PFSK-1 (cell line): ENCODE measurements around the gene CBY2.

ENCODE experiments used
- POLR2AphosphoS5 ChIP-seq: IDR thresholded peaks from 2 replicates; pipeline ENCODE4 v1.6.1; 2012; ENCODE audit warnings: low read depth, mild to moderate bottlenecking, control low read depth, low read length, moderate library complexity
- TAF1 ChIP-seq: IDR thresholded peaks from 2 replicates; pipeline ENCODE4 v1.6.1; 2012; ENCODE audit warnings: low read length, control low read depth, borderline replicate concordance; ENCODE audit not compliant: insufficient read depth

- TF ChIP-seq POLR2AphosphoS5, result no peak
- no peak for TF ChIP-seq TAF1
These were observed 3.0 kb downstream of the CBY2 start for GRCh38 chr13:45704854-45705695.
